Prostate gland (tissue), 2 donors: Measurements from ENCODE around the gene NEK7.

ENCODE experiments used
- CTCF ChIP-seq, 4 experiments: fragments of 200-600 bp in 2 of 4; fragments of 450-650 bp in 2 of 4; sonication (generic) in 2 of 4; IDR thresholded peaks; 1 replicate in 3 of 4; 2 replicates in 1 of 4; pipeline ENCODE4 v1.5.1; 2016 to 2019; ENCODE audit warnings: antibody characterized with exemption in 4 of 4, mild to moderate bottlenecking in 2 of 4, moderate library complexity in 2 of 4
- POLR2AphosphoS5 ChIP-seq: sonication (generic); formaldehyde crosslinking; IDR thresholded peaks from one replicate; pipeline ENCODE4 v1.6.1; 2017; ENCODE audit warnings: antibody characterized with exemption

GRCh38 chr1:198234520-198235251 is 77.9 kb downstream of the NEK7 start:
- TF ChIP-seq CTCF (IDR thresholded peaks at IDR 0.05) (no peak), POLR2AphosphoS5 (no peak)
